H1 (cell line): ENCODE results near the gene ULBP1.

ENCODE experiments used
- CTCF ChIP-seq, 3 experiments: IDR thresholded peaks; 1 replicate in 2 of 3; 2 replicates in 1 of 3; pipeline versions ENCODE4 v1.5.1 to v1.6.1; 2011; ENCODE audit warnings: low read length in 3 of 3, mild to moderate bottlenecking in 3 of 3, inconsistent platforms in 2 of 3, low read depth in 1 of 3, moderate library complexity in 1 of 3; ENCODE audit not compliant: insufficient read depth in 1 of 3; ENCODE audit errors: control extremely low read depth in 1 of 3
- POLR2A ChIP-seq, 2 experiments: IDR thresholded peaks; 1 replicate in 1 of 2; 2 replicates in 1 of 2; pipeline ENCODE4 v1.6.1; 2011; ENCODE audit warnings: low read depth in 2 of 2, low read length in 2 of 2, mild to moderate bottlenecking in 2 of 2; ENCODE audit errors: control extremely low read depth in 1 of 2

DNA sequence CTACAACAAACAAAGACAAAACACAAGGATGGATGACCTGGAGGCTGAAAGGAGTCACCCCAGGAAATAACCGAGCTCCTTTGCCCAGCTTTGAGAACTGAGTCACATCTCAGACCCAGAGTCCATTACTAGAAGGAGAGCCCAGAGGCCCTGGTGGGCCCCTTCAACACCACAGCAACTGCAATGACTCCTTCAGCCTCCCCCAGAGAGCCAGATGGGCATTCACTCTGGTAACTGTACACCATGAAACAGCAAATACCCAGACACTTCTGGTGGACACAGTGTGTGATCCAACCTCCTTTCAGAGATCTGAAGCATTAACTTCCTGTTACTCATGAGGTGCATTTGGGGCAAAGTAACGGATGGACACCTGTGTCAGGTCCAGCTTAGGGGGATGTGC lies 39.0 kb downstream of the ULBP1 start:
- TF ChIP-seq POLR2A (IDR thresholded peaks at IDR 0.05; ENCODE audit: control extremely low read depth in 1 of 2, low read depth in 2 of 2, low read length in 2 of 2) (no peak), CTCF (IDR thresholded peaks at IDR 0.05; ENCODE audit: control extremely low read depth in 1 of 3, insufficient read depth in 1 of 3, low read depth in 1 of 3, low read length in 3 of 3) (no peak)
